HCT116 (cell line): ENCODE results near the gene ST3GAL5.

Experiments
- CTCF ChIP-seq, 3 experiments: fragments of 200-600 bp in 1 of 3; sonication (generic) in 1 of 3; IDR thresholded peaks in 2 of 3; conservative IDR thresholded peaks in 1 of 3; 2 replicates each; pipeline ENCODE4 v1.5.1; 2012 to 2017; ENCODE audit warnings: low read depth in 2 of 3, low read length in 2 of 3, antibody characterized with exemption in 1 of 3, borderline replicate concordance in 1 of 3, control low read depth in 1 of 3, mild to moderate bottlenecking in 1 of 3, mixed read lengths in 1 of 3, mixed run types in 1 of 3, moderate library complexity in 1 of 3; ENCODE audit not compliant: insufficient read depth in 1 of 3
- POLR2A ChIP-seq: IDR thresholded peaks from 2 replicates; pipeline ENCODE4 v1.7.0; 2011; ENCODE audit warnings: borderline replicate concordance; ENCODE audit not compliant: insufficient read depth, insufficient read length; ENCODE audit errors: extremely low read depth

- TF ChIP-seq CTCF (IDR thresholded peaks at IDR 0.05 in 2 of 3, conservative IDR thresholded peaks at IDR 0.05 in 1 of 3; ENCODE audit: borderline replicate concordance in 1 of 3, insufficient read depth in 1 of 3, low read depth in 2 of 3, low read length in 2 of 3) (no peak), POLR2A (no peak)
Observed at GRCh38 chr2:85861180-85861579, 27.6 kb downstream of the ST3GAL5 start.
